Left ventricle myocardium inferior (tissue), 1 donor: ENCODE measurements around the gene ZNF813. TPM values are rescaled to one million over a fixed set of nuclear protein-coding genes. Genes with fewer than 3 reads are reported as not detected.
"Not testable (repeated sequence)": the region's sequence is repeated elsewhere in the genome, so short reads cannot be mapped to it uniquely, and the experiment has no call there.

Experiments
- DNase-seq: peaks from one replicate; pipeline ENCODE4 v3.0.0-alpha.2; 2020
- H3K27ac ChIP-seq: fragments of 200-600 bp; replicated peaks from 2 replicates; pipeline ENCODE4 v1.8.0; 2021
- H3K27me3 ChIP-seq: fragments of 200-600 bp; 2 replicates; pipeline ENCODE4 v1.8.0; 2021; ENCODE audit warnings: low read depth
- H3K36me3 ChIP-seq: fragments of 200-600 bp; 2 replicates; pipeline ENCODE4 v1.8.0; 2021
- H3K4me1 ChIP-seq: fragments of 200-600 bp; 2 replicates; pipeline ENCODE4 v1.8.0; 2021
- H3K4me3 ChIP-seq: fragments of 200-600 bp; 2 replicates; pipeline ENCODE4 v1.8.0; 2021; ENCODE audit warnings: mild to moderate bottlenecking, moderate library complexity
- H3K9me3 ChIP-seq: fragments of 200-600 bp; replicated peaks from 2 replicates; pipeline ENCODE4 v1.8.0; 2021
- CTCF ChIP-seq: fragments of 200-600 bp; IDR thresholded peaks from 2 replicates; pipeline ENCODE4 v1.8.0; 2021; ENCODE audit warnings: antibody characterized with exemption, mild to moderate bottlenecking, borderline replicate concordance
- intact Hi-C: fragments of 100-400 bp; cut with micrococcal nuclease; formaldehyde crosslinking; loops from one replicate; pipeline ENCODE4 v1.11.0; 2022
- total RNA-seq: library from RNA; stranded (reverse); fragmentation: NEBNext Ultra II Directional; extraction: Animal tissue kit (Norgen Biotek cat#: 25700); gene quantifications from one replicate; pipeline ENCODE4 v1.2.1, GENCODE V29; 2021
- donor health status: DM: no; HTN: yes; CAD: no; lungs with severe emphysema.

Gene ZNF813
- total RNA-seq, 1 donor from 2014 or later = 1.8 TPM

GRCh38 chr19:53431399-53432087, 36.0 kb upstream of the ZNF813 start, which contains the start of gene ZNF761:
Gene ZNF761, plus strand, starts transcription at chr19:53431984. Its CDS starts 15,285 bp downstream, at chr19:53447269.
- H3K4me1 ChIP-seq = peaks cover 28% of the 10 kb centered on the region
- H3K27me3 ChIP-seq = no peaks in the 10 kb centered on the region
- peaks cover 9% of the 10 kb centered on the region for H3K36me3 ChIP-seq
- peak; percentile 66 for TF ChIP-seq CTCF
- H3K9me3 ChIP-seq = no peaks in the 10 kb centered on the region
- H3K4me3 ChIP-seq = peak within 1 kb of the TSS; percentile 90
- H3K27ac ChIP-seq = peak within 1 kb of the TSS; percentile 74
- peak; percentile 95 for DNase-seq
- intact Hi-C loops = loop anchor here (10.0 kb wide), 1 partner anchor 73 kb away; no protein-coding TSS in a partner anchor

- TF ChIP-seq CTCF = no peak
- intact Hi-C loops = loop anchor here (10.0 kb wide), 1 partner anchor 73 kb away; no protein-coding TSS in a partner anchor
- H3K27me3 ChIP-seq = no peaks in the 10 kb centered on the region
- H3K4me1 ChIP-seq = peaks cover 28% of the 10 kb centered on the region
- H3K4me3 ChIP-seq = peak overlapping the region; percentile 90
- peak; percentile 16 for DNase-seq
- H3K27ac ChIP-seq = peak overlapping the region; percentile 74
- peaks cover 9% of the 10 kb centered on the region for H3K36me3 ChIP-seq
- H3K9me3 ChIP-seq = no peaks in the 10 kb centered on the region
Observed at GRCh38 chr19:53432088-53432661, 35.4 kb upstream of the ZNF813 start.

GRCh38 chr19:53443809-53444208, 23.7 kb upstream of the ZNF813 start:
- H3K27me3 ChIP-seq, H3K4me1 ChIP-seq, intact Hi-C loops, H3K4me3 ChIP-seq, DNase-seq, H3K27ac ChIP-seq: not testable (repeated sequence)
- H3K9me3 ChIP-seq = peaks cover 16% of the 10 kb centered on the region
- H3K36me3 ChIP-seq = peaks cover 72% of the 10 kb centered on the region

- Histone ChIP-seq H3K9me3 (peaks cover 22% of the 10 kb centered on the region), H3K36me3 (peaks cover 88% of the 10 kb centered on the region)
- H3K4me1 ChIP-seq, intact Hi-C loops, H3K27ac ChIP-seq, H3K4me3 ChIP-seq, DNase-seq, H3K27me3 ChIP-seq: not testable (repeated sequence)
Observed at GRCh38 chr19:53447196-53447595, 20.3 kb upstream of the ZNF813 start.

- Histone ChIP-seq H3K27me3 (no peaks in the 10 kb centered on the region), H3K9me3 (peaks cover 69% of the 10 kb centered on the region), H3K4me3 (no peak overlapping the region), H3K36me3 (peaks cover 66% of the 10 kb centered on the region), H3K4me1 (no peaks in the 10 kb centered on the region), H3K27ac (no peak overlapping the region)
- intact Hi-C loops = no loop called here
- DNase-seq = no peak
- no peak for TF ChIP-seq CTCF
Observed at GRCh38 chr19:53455828-53456227, 11.7 kb upstream of the ZNF813 start.

GRCh38 chr19:53460131-53460721, 7.3 kb upstream of the ZNF813 start:
- peaks cover 40% of the 10 kb centered on the region for H3K9me3 ChIP-seq
- H3K27me3 ChIP-seq = peaks cover 17% of the 10 kb centered on the region
- DNase-seq, intact Hi-C loops, H3K4me1 ChIP-seq, H3K27ac ChIP-seq, H3K4me3 ChIP-seq: not testable (repeated sequence)
- H3K36me3 ChIP-seq = peaks cover 24% of the 10 kb centered on the region

GRCh38 chr19:53461866-53462265, 5.7 kb upstream of the ZNF813 start:
- Histone ChIP-seq H3K4me1 (peaks cover 4% of the 10 kb centered on the region), H3K27ac (no peak overlapping the region), H3K9me3 (peaks cover 23% of the 10 kb centered on the region), H3K27me3 (peaks cover 21% of the 10 kb centered on the region), H3K4me3 (no peak overlapping the region), H3K36me3 (peaks cover 8% of the 10 kb centered on the region)
- no peak for DNase-seq
- intact Hi-C loops = no loop called here
- TF ChIP-seq CTCF = no peak
